ENCODE results near the gene PLA2R1.

GRCh38 chr2:159939946-159940345, 122.5 kb downstream of the PLA2R1 start:
- TF ChIP-seq CTCF (IDR thresholded peaks at IDR 0.05; ENCODE audit: low read depth, low read length), result peak; percentile 91
- no peak for TF ChIP-seq EZH2phosphoT487 (IDR thresholded peaks at IDR 0.05; ENCODE audit: low read depth)

All from OCI-LY3 (cell line).